ENCODE measurements around the gene BBS9. TPM values are rescaled to one million over a fixed set of nuclear protein-coding genes. Genes with fewer than 3 reads are reported as not detected.

BBS9 gene
- total and polyA plus RNA-seq, 11 donors, result 7.4 to 29.3 (median 11.3) TPM

- Histone ChIP-seq H3K27me3 (no peaks in the 10 kb centered on the region), H3K36me3 (peaks cover 0 to 5% (median 0%) of the 10 kb centered on the region in 9 donors), H3K4me1 (peaks cover 0 to 3% (median 0%) of the 10 kb centered on the region in 12 donors), H3K9me3 (no peaks in the 10 kb centered on the region), H3K4me3 (no peak overlapping the region), H3K27ac (no peak overlapping the region)
- 94 to 99% (median 96%) methylated on average over 4 of the region's 4 CpGs for WGBS, 4 donors
- DNase-seq (no peak), ATAC-seq (no peak)
- TF ChIP-seq POLR2A (IDR thresholded peaks at IDR 0.05), result no peak
- TF ChIP-seq CTCF (IDR thresholded peaks at IDR 0.05), result no peak
- intact Hi-C loops (cut with DNase I), result no loop called here
These were observed 402.5 kb downstream of the BBS9 start for GRCh38 chr7:33531888-33532287.

- H3K4me1 ChIP-seq, result peaks cover 0 to 12% (median 0%) of the 10 kb centered on the region in 12 donors
- TF ChIP-seq CTCF (IDR thresholded peaks at IDR 0.05) (no peak), POLR2A (IDR thresholded peaks at IDR 0.05) (no peak)
- H3K36me3 ChIP-seq, result peaks cover 0 to 5% (median 0%) of the 10 kb centered on the region in 9 donors
- DNase-seq (no peak), ATAC-seq (no peak)
- peaks cover 0 to 4% (median 0%) of the 10 kb centered on the region in 12 donors for H3K9me3 ChIP-seq
- no peak overlapping the region for H3K4me3 ChIP-seq
- H3K27ac ChIP-seq, result no peak overlapping the region
- intact Hi-C loops (cut with DNase I), result no loop called here
- H3K27me3 ChIP-seq, result no peaks in the 10 kb centered on the region
- 84 to 100% (median 91%) methylated on average over 1 of the region's 1 CpG for WGBS, 4 donors
These were observed 405.5 kb downstream of the BBS9 start for GRCh38 chr7:33534833-33535232.

GRCh38 chr7:33535989-33536388, 406.6 kb downstream of the BBS9 start:
- Histone ChIP-seq H3K27me3 (no peaks in the 10 kb centered on the region), H3K9me3 (peaks cover 0 to 4% (median 0%) of the 10 kb centered on the region in 12 donors), H3K4me3 (no peak overlapping the region), H3K4me1 (peaks cover 0 to 17% (median 0%) of the 10 kb centered on the region in 12 donors), H3K27ac (no peak overlapping the region), H3K36me3 (peaks cover 0 to 5% (median 0%) of the 10 kb centered on the region in 9 donors)
- intact Hi-C loops (cut with DNase I), result no loop called here
- no peak for TF ChIP-seq CTCF (IDR thresholded peaks at IDR 0.05)
- TF ChIP-seq POLR2A (IDR thresholded peaks at IDR 0.05), result no peak
- ATAC-seq (no peak), DNase-seq (no peak)
- 83 to 93% (median 86%) methylated on average over 7 of the region's 7 CpGs for WGBS, 4 donors

GRCh38 chr7:33536398-33537103, 407.2 kb downstream of the BBS9 start:
- Histone ChIP-seq H3K9me3 (peaks cover 0 to 4% (median 0%) of the 10 kb centered on the region in 12 donors), H3K4me3 (no peak overlapping the region), H3K36me3 (peaks cover 0 to 5% (median 0%) of the 10 kb centered on the region in 9 donors), H3K4me1 (peaks cover 0 to 17% (median 0%) of the 10 kb centered on the region in 12 donors), H3K27me3 (no peaks in the 10 kb centered on the region), H3K27ac (peak overlapping the region in 1 of 12 donors; percentile 31)
- intact Hi-C loops (cut with DNase I), result no loop called here
- no peak for DNase-seq
- TF ChIP-seq POLR2A (IDR thresholded peaks at IDR 0.05), result no peak
- TF ChIP-seq CTCF (IDR thresholded peaks at IDR 0.05), result no peak
- ATAC-seq, result no peak
- 56 to 62% (median 58%) methylated on average over 4 of the region's 4 CpGs for WGBS, 4 donors

Data from heart left ventricle (tissue), 16 donors.